H9 (cell line): Measurements from ENCODE around the gene SLC16A7. TPM values are rescaled to one million over a fixed set of nuclear protein-coding genes. Genes with fewer than 3 reads are reported as not detected.

Source experiments
- DNase-seq: peaks from one replicate; pipeline ENCODE4 v3.0.0-alpha.2; 2017
- H2AFZ ChIP-seq: one replicate; pipeline ENCODE4 v1.6.1; 2013; ENCODE audit warnings: mild to moderate bottlenecking, low read length, control low read depth, moderate library complexity
- H2AK5ac ChIP-seq: 2 replicates; pipeline ENCODE4 v1.6.1; 2013; ENCODE audit warnings: low read length, control low read depth, mixed read lengths; ENCODE audit not compliant: insufficient read length
- H2BK120ac ChIP-seq: one replicate; pipeline ENCODE4 v1.6.1; 2013; ENCODE audit warnings: low read depth, mild to moderate bottlenecking, low read length, control low read depth, inconsistent platforms; ENCODE audit not compliant: poor library complexity, severe bottlenecking
- H2BK12ac ChIP-seq: 2 replicates; pipeline ENCODE4 v1.6.1; 2013; ENCODE audit warnings: low read length, control low read depth, mixed read lengths, low read depth; ENCODE audit not compliant: insufficient read length
- H2BK15ac ChIP-seq: 2 replicates; pipeline ENCODE4 v1.6.1; 2013; ENCODE audit warnings: low read depth, low read length, control low read depth
- H2BK20ac ChIP-seq: one replicate; pipeline ENCODE4 v1.6.1; 2013; ENCODE audit warnings: low read depth, mild to moderate bottlenecking, low read length, control low read depth, inconsistent platforms; ENCODE audit not compliant: poor library complexity, severe bottlenecking
- H2BK5ac ChIP-seq: 2 replicates; pipeline ENCODE4 v1.6.1; 2013; ENCODE audit warnings: low read length, control low read depth, mixed read lengths; ENCODE audit not compliant: insufficient read length
- H3K14ac ChIP-seq: 2 replicates; pipeline ENCODE4 v1.6.1; 2013; ENCODE audit warnings: low read length, control low read depth; ENCODE audit not compliant: insufficient read depth
- H3K18ac ChIP-seq: 2 replicates; pipeline ENCODE4 v1.6.1; 2013; ENCODE audit warnings: low read depth, mild to moderate bottlenecking, mixed read lengths, low read length, control low read depth; ENCODE audit not compliant: insufficient read length
- H3K23ac ChIP-seq: 2 replicates; pipeline ENCODE4 v1.6.1; 2013; ENCODE audit warnings: low read length, control low read depth, mixed read lengths, low read depth; ENCODE audit not compliant: insufficient read length
- H3K23me2 ChIP-seq: 2 replicates; pipeline ENCODE4 v1.6.1; 2013; ENCODE audit warnings: low read depth, mild to moderate bottlenecking, mixed read lengths, low read length, control low read depth; ENCODE audit not compliant: insufficient read length, poor library complexity, severe bottlenecking
- H3K27ac ChIP-seq: 2 replicates; pipeline ENCODE4 v1.5.1; 2013; ENCODE audit warnings: low read length, control low read depth, mixed read lengths, low read depth; ENCODE audit not compliant: insufficient read length
- H3K27me3 ChIP-seq: 2 replicates; pipeline ENCODE4 v1.6.1; 2013; ENCODE audit warnings: low read length, control low read depth, inconsistent platforms; ENCODE audit not compliant: insufficient read depth
- H3K4ac ChIP-seq: 2 replicates; pipeline ENCODE4 v1.6.1; 2013; ENCODE audit warnings: low read depth, mild to moderate bottlenecking, control low read depth, inconsistent platforms, low read length, moderate library complexity
- H3K4me1 ChIP-seq: 2 replicates; pipeline ENCODE4 v1.6.1; 2013; ENCODE audit warnings: low read length, control low read depth, inconsistent platforms; ENCODE audit not compliant: insufficient read depth
- H3K4me2 ChIP-seq: 2 replicates; pipeline ENCODE4 v1.6.1; 2013; ENCODE audit warnings: low read length, control low read depth, mixed read lengths; ENCODE audit not compliant: insufficient read length, insufficient read depth
- H3K56ac ChIP-seq: 2 replicates; pipeline ENCODE4 v1.6.1; 2013; ENCODE audit warnings: low read depth, mild to moderate bottlenecking, mixed read lengths, low read length, control low read depth; ENCODE audit not compliant: insufficient read length
- H3K79me1 ChIP-seq: 2 replicates; pipeline ENCODE4 v1.6.1; 2013; ENCODE audit warnings: low read depth, mild to moderate bottlenecking, moderate library complexity, low read length, control low read depth, inconsistent platforms; ENCODE audit not compliant: insufficient read depth, poor library complexity, severe bottlenecking
- H3K79me2 ChIP-seq: 2 replicates; pipeline ENCODE4 v1.6.1; 2013; ENCODE audit warnings: low read length, control low read depth, inconsistent platforms; ENCODE audit not compliant: insufficient read depth
- H3K9ac ChIP-seq: 2 replicates; pipeline ENCODE4 v1.6.1; 2013; ENCODE audit warnings: low read length, control low read depth, mixed read lengths; ENCODE audit not compliant: insufficient read length; ENCODE audit errors: extremely low read depth
- H3K9me3 ChIP-seq: one replicate; pipeline ENCODE4 v1.6.1; 2013; ENCODE audit warnings: low read depth, low read length, inconsistent platforms; ENCODE audit not compliant: control insufficient read depth
- H3T11ph ChIP-seq: one replicate; pipeline ENCODE4 v1.6.1; 2013; ENCODE audit warnings: mild to moderate bottlenecking, low read length, control low read depth, inconsistent platforms
- H4K20me1 ChIP-seq: one replicate; pipeline ENCODE4 v1.6.1; 2013; ENCODE audit not compliant: control insufficient read depth, insufficient read length, insufficient read depth
- H4K5ac ChIP-seq: 2 replicates; pipeline ENCODE4 v1.6.1; 2013; ENCODE audit warnings: low read depth, mild to moderate bottlenecking, mixed read lengths, low read length, control low read depth; ENCODE audit not compliant: insufficient read length
- H4K8ac ChIP-seq: replicated peaks from 2 replicates; pipeline ENCODE4 v1.6.1; 2013; ENCODE audit warnings: low read length, control low read depth, mixed read lengths, low read depth; ENCODE audit not compliant: insufficient read length
- H4K91ac ChIP-seq: 2 replicates; pipeline ENCODE4 v1.6.1; 2013; ENCODE audit warnings: low read depth, mild to moderate bottlenecking, moderate library complexity, mixed read lengths, low read length, control low read depth; ENCODE audit not compliant: insufficient read length
- H3K27ac Mint-ChIP-seq, 3 experiments: 2 replicates in 2 of 3; 3 replicates in 1 of 3; pipeline ENCODE4 v1.8.0; 2020 to 2021; ENCODE audit warnings: mixed read lengths in 3 of 3, mild to moderate bottlenecking in 1 of 3, moderate library complexity in 1 of 3
- H3K27me3 Mint-ChIP-seq: 2 replicates; pipeline ENCODE4 v1.8.0; 2021; ENCODE audit warnings: low read depth, mild to moderate bottlenecking, moderate library complexity, mixed read lengths
- H3K36me3 Mint-ChIP-seq, 3 experiments: 2 replicates in 2 of 3; 3 replicates in 1 of 3; pipeline ENCODE4 v1.8.0; 2020 to 2021; ENCODE audit warnings: low read depth in 3 of 3, mixed read lengths in 3 of 3; ENCODE audit not compliant: insufficient read depth in 1 of 3
- H3K4me1 Mint-ChIP-seq, 2 experiments: 2 replicates each; pipeline ENCODE4 v1.8.0; 2020; ENCODE audit warnings: mixed read lengths in 2 of 2
- H3K4me3 Mint-ChIP-seq, 2 experiments: 2 replicates in 1 of 2; 3 replicates in 1 of 2; pipeline ENCODE4 v1.8.0; 2020 to 2021; ENCODE audit warnings: mild to moderate bottlenecking in 2 of 2, mixed read lengths in 2 of 2, moderate library complexity in 1 of 2
- H3K9me3 Mint-ChIP-seq, 2 experiments: 2 replicates in 1 of 2; 3 replicates in 1 of 2; pipeline ENCODE4 v1.8.0; 2020; ENCODE audit warnings: mild to moderate bottlenecking in 2 of 2, mixed read lengths in 2 of 2, moderate library complexity in 1 of 2
- CTCF ChIP-seq: fragments of 200-600 bp; sonication (generic); conservative IDR thresholded peaks from 3 replicates; pipeline ENCODE4 v1.8.0; 2021; ENCODE audit warnings: antibody characterized with exemption, mild to moderate bottlenecking
- WGBS: extraction: QIAGEN DNeasy Blood & Tissue Kit; methylation state at CpG from one replicate; pipeline ENCODE4 v1.1.7; 2013; ENCODE audit warnings: missing lambda C conversion rate, low lambda C conversion rate, mixed read lengths; ENCODE audit not compliant: insufficient read length; ENCODE audit errors: extremely low coverage; 5-methylcytosine and 5-hydroxymethylcytosine counted together
- total RNA-seq: library from RNA; stranded (reverse); gene quantifications from 2 replicates; pipeline ENCODE4 v1.2.1, GENCODE V29; 2021

Gene SLC16A7
- total RNA-seq, 1 experiment from 2014 or later = 2.2 TPM

- Histone ChIP-seq H3K27me3 (no peaks in the 10 kb centered on the region), H3K23ac (no peak overlapping the region), H2BK15ac (no peak overlapping the region), H2BK5ac (no peak overlapping the region), H3K79me1 (no peaks in the 10 kb centered on the region), H3K9ac (no peak overlapping the region), H3K9me3 (no peaks in the 10 kb centered on the region), H2AK5ac (no peak overlapping the region), H4K20me1 (no peaks in the 10 kb centered on the region), H4K91ac (no peak overlapping the region), H3K23me2 (no peaks in the 10 kb centered on the region), H3K79me2 (no peaks in the 10 kb centered on the region), H3K18ac (no peak overlapping the region), H2BK12ac (no peak overlapping the region), H3K56ac (no peak overlapping the region), H2BK20ac (no peak overlapping the region), H3K4me1 (no peaks in the 10 kb centered on the region), H3K4ac (no peak overlapping the region), H3K27ac (no peak overlapping the region), H4K8ac (no peak overlapping the region), H3K14ac (no peak overlapping the region), H2AFZ (no peak overlapping the region), H3T11ph (no peak overlapping the region), H4K5ac (no peak overlapping the region), H2BK120ac (no peak overlapping the region), H3K4me2 (no peak overlapping the region)
- no peak overlapping the region for H3K4me3 Mint-ChIP-seq
- no CpG with 5 or more reads among the region's 3 CpGs for WGBS
- no peaks in the 10 kb centered on the region for H3K9me3 Mint-ChIP-seq
- TF ChIP-seq CTCF = peak; percentile 66
- no peak for DNase-seq
- H3K27me3 Mint-ChIP-seq = no peaks in the 10 kb centered on the region
- H3K36me3 Mint-ChIP-seq = no peaks in the 10 kb centered on the region
- H3K27ac Mint-ChIP-seq = 0 out of 7 replicates have a peak overlapping the region, but pooled peaks of 1 of the 3 experiments have one; percentile 25
- H3K4me1 Mint-ChIP-seq = peaks cover 2% of the 10 kb centered on the region in 2 experiments; a peak in 1 of 4 replicates
Observed at GRCh38 chr12:59780605-59781135, 184.8 kb downstream of the SLC16A7 start.
